ENCODE data around the gene MYO7A.

Gene MYO7A

DNA sequence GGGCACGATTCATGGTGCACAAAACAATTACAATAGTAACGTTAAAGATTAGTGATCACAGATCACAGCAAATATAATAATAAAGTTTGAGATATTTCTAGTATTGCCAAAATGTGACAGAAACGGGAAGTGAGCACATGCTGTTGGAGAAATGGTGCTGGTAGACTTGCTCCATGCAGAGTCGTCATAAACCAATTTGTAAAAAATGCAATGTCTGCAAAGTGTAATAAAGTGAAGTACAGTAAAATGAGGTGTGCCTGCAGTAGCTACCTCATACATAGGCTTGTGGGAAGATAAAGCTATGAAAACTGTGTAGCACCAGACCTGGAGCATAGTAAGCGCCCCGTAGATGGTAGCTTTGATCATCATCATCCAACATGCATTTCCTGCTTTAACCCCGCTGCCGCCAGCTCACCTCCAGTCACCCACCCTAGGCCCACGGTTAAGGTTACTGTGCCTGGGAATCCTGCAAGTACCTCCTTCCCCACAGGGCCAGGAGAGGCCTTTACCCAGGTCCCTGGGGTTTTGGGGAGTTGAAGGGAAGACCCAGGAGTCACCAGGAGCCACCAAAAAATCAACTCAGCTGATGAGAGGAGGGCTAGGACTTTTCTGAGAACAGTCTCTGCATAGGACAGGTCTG is 59.2 kb downstream of the MYO7A start:
- peak in 1 of 2 donors; percentile 22 for DNase-seq

- peak; percentile 83 to 87 for DNase-seq
Measured at GRCh38 chr11:77187776-77188632, 60.0 kb downstream of the MYO7A start.

DNA sequence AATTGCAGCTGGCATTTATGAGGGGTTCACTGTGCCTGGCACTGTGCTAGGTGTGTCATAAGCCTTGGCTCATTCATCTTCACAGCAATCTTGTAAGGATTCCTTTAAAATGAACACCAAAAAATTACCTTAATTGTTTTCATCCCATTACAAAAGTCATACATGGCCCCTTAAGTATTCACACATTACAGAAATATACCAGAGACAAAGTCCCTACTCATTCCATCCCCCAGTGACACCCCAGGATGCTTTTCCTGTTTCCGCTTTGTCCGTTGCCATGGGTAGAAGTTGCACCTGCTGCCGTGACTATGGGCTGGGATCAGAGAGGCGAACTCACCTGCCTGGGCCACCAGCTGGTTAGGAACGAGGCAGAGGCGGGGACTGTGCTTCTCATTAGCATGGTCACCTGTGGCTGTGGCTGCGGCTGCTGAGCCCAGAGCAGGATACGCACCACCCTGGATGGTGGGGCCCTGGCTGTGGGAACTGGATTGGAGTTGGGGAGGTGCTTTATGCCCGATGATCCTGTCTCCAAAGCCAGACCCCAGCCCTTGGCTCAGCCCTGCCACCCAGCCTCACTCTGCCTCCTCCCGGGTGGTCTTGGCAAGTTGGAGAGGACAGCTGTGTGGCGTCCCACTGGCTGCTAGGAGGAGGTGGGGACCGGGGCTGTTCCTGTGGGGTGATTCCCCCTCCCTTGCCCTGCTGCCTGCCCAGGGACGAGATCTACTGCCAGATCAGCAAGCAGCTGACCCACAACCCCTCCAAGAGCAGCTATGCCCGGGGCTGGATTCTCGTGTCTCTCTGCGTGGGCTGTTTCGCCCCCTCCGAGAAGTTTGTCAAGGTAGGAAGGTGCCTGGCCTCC is 60.8 kb downstream of the MYO7A start:
- DNase-seq, result no peak

DNA sequence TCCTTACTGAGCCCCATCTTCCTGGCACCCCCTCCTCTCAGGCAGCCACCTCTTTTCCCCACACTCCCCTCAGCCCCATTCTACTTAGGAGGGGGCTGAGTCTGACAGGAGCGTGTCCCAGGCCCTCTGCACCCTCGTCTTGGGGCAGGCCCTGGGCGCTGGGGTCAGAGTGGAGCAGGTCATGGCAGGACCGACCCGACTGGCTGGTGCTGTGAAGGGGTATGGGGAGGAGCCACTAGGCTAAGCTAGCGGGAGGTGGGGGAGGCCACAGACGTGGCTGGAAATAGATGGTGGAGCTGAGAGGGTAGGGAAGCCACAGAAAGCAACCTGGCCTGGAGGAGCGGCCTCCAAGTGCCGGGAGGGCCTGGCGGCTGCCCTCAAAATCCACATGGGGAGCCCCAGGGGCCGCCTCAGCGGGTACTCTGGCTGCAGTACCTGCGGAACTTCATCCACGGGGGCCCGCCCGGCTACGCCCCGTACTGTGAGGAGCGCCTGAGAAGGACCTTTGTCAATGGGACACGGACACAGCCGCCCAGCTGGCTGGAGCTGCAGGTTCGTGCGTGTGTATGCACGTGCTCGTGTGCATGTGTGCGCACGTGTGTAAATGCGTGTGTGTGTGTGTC is 61.7 kb downstream of the MYO7A start:
- no peak for DNase-seq

- no peak for DNase-seq
Measured at GRCh38 chr11:77190331-77191075, 62.5 kb downstream of the MYO7A start.

- no peak for DNase-seq
Measured at GRCh38 chr11:77191429-77191822, 63.4 kb downstream of the MYO7A start.

GRCh38 chr11:77191823-77192495 is 63.9 kb downstream of the MYO7A start:
- DNase-seq, result no peak

GRCh38 chr11:77193167-77193566 is 65.1 kb downstream of the MYO7A start:
- no peak for DNase-seq

GRCh38 chr11:77193911-77194830 is 66.1 kb downstream of the MYO7A start:
- DNase-seq, result no peak

DNA sequence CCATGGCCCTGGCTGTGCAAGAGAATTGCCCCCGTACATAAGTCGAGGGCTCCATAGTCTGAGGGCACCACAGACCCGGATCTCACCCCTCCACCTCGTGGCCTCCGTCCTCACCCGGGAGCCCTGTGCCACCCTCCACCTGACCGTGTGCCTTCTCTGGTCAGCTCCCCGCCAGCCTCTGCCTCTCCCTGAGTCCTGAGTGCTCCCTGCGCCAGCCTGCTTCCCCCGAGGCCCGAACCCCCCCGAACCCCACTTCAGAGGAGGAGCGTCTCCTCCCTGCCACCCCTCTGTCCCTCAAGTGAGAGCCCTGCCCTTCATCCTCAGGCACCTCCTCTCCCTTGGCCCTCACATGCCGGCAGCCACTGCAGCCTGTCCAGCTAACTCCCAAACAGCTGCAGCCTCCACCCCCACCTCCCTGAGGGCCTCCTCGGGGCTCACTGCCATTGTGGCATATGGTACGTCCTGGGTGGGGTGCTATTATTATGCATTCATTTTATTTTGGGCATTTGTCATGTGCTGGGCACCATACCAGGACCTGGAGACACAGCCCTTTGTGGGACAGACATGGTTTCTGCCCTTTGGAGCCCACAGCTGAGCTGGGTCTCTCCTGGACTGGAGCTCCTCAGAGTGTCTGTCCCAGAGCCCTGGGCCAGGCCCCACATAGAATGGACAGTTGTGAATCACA is 67.2 kb downstream of the MYO7A start:
- DNase-seq, result no peak

DNA sequence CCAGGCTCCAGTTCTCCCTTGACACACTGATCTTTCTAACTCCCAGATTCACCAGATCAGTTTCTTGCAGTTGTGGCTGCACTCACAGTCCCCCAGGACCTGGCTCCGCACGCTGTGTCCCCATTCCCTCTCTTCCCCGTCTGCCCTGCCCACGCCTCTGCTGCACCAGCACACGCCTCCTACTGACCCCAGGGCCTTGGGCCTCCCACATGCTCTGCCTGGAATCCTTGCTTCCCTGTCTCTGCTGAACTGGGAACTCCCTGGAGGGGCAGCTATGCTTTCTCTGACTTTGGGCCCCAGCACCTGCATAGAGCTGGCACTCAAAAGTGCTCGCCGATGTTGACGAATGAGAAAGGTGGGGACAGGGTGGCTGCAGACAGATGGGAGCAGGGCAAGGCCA is 68.9 kb downstream of the MYO7A start:
- peak in 1 of 2 donors; percentile 36 for DNase-seq

GRCh38 chr11:77197626-77198320 is 69.7 kb downstream of the MYO7A start:
- DNase-seq, result no peak

DNA sequence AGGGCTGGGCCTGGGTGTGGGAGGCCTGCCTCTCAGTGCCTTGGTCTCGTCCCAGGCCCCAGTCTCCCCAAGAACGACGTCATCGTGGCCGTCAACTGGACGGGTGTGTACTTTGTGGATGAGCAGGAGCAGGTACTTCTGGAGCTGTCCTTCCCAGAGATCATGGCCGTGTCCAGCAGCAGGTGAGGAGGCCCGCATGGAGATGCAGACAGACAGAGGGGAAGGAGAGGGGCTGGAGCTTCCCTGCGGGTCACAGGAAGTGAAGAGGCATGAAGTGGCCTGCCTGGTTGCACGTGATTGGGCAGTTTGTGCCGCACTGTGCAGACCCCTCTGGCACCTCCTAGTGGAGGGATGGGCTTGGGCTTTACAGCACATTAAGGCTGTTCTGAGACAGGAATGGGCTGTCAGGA is 70.4 kb downstream of the MYO7A start:
- no peak for DNase-seq

GRCh38 chr11:77199137-77199745 is 71.2 kb downstream of the MYO7A start:
- DNase-seq, result peak; percentile 42 to 73

DNA sequence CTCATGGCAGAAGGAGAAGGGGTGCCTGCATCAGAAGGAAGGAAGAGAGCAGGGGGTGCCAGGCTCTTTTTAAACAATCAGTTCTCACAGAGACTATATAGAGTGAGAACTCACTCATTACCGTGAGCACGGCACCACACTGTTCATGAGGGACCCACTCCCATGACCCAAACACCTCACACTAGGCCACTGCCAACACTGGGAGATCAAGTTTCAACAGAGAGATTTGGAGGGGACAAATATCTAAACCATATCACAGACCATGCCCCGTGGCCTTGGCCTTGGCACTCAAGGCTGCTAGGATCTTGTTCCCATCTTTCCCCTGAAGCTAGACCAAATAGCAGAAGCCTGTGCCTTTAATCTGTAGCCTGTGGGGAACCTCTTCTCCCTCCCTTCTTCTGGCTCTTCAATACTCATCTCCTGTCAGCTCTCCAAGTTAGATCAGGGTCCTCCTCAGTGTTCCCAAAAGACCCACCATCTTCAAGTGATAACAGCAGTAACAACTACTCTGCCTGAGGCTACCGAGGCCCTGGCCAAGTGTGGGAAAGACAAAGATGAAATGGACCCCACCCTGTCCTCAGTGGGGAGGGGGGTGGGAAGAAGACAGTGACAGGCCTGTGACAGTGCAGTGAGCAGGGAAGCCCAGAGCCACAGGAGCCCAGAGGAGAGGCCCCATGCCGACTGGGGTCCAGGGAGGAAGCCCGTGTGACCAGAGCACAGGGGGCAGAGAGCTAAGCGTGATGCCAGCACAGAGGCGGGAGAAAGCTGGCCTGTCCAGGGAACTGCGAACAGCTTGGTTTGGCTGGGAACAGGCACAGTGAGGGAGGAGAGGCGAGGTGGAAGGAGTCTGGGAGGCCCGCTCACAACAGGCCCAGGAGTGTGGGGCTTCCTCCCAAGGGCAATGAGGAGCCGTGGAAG is 72.6 kb downstream of the MYO7A start:
- DNase-seq, result no peak

DNA sequence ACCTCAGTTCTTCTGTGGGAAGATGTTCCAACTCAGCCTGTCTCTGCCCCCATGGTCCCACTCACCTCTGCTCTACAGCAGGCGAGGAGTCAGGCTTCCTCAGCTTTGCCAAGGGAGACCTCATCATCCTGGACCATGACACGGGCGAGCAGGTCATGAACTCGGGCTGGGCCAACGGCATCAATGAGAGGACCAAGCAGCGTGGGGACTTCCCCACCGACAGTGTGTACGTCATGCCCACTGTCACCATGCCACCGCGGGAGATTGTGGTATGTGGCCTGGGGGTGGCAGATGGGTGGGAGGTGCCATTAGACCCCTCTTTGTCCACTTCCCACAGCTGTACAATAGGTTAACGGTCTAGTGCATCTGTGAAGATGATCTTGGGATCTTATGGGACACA is 73.3 kb downstream of the MYO7A start:
- no peak for DNase-seq
